H1 (cell line): Measurements from ENCODE around the gene TMCO1. TPM values are rescaled to one million over a fixed set of nuclear protein-coding genes. Genes with fewer than 3 reads are reported as not detected.

Source experiments
- CBX5 ChIP-seq: fragments of 300-800, 300-1000 bp; sonication (generic); IDR thresholded peaks from 2 replicates; pipeline ENCODE4 v1.7.1; 2016; ENCODE audit warnings: antibody characterized with exemption, low read length, low read depth
- CEBPB ChIP-seq: IDR thresholded peaks from 2 replicates; pipeline ENCODE4 v1.6.1; 2012; ENCODE audit warnings: low read depth, low read length
- GTF2F1 ChIP-seq: IDR thresholded peaks from 2 replicates; pipeline ENCODE4 v1.6.1; 2012; ENCODE audit warnings: low read depth, low read length, improper control_type of control experiment, borderline replicate concordance
- RBBP5 ChIP-seq: IDR thresholded peaks from 2 replicates; pipeline ENCODE4 v1.7.1; 2012; ENCODE audit warnings: low read depth, mild to moderate bottlenecking, inconsistent platforms, low read length, moderate library complexity, borderline replicate concordance
- SRF ChIP-seq: IDR thresholded peaks from 2 replicates; pipeline ENCODE4 v1.6.1; 2011; ENCODE audit warnings: mild to moderate bottlenecking, low read depth, low read length, moderate library complexity
- polyA plus RNA-seq, 7 experiments: library from polyadenylated mRNA; depleted of rRNA in 3 of 7; stranded (reverse) in 5 of 7; unstranded in 2 of 7; fragments of >200 nt in 5 of 7; fragments of 200-250 nt in 2 of 7; gene quantifications; 1 replicate in 5 of 7; 2 replicates in 1 of 7; 4 replicates in 1 of 7; pipeline versions ENCODE4 v1.2.1 to v1.2.3, GENCODE V29; 2011 to 2013; ENCODE audit warnings: missing spikeins in 2 of 7, mixed read lengths in 2 of 7
- total RNA-seq: library from RNA; stranded (reverse); fragmentation: NEBNext Ultra II Directional; extraction: Animal tissue kit (Norgen Biotek cat#: 25700); gene quantifications from 2 replicates; pipeline ENCODE4 v1.2.1, GENCODE V29; 2021
- TF ChIP-seq, protein P1 (sequence below), 3 experiments: IDR thresholded peaks; 1 replicate in 2 of 3; 2 replicates in 1 of 3; pipeline versions ENCODE4 v1.5.1 to v1.6.1; 2011; ENCODE audit warnings: low read length in 3 of 3, mild to moderate bottlenecking in 3 of 3, inconsistent platforms in 2 of 3, low read depth in 1 of 3, moderate library complexity in 1 of 3; ENCODE audit not compliant: insufficient read depth in 1 of 3; ENCODE audit errors: control extremely low read depth in 1 of 3

Gene TMCO1
- total and polyA plus RNA-seq, 2 of the 8 experiments (the other 6 are each of a cell fraction or from before 2014, with no cell fraction given): 61.6 to 63.8 TPM

DNA sequence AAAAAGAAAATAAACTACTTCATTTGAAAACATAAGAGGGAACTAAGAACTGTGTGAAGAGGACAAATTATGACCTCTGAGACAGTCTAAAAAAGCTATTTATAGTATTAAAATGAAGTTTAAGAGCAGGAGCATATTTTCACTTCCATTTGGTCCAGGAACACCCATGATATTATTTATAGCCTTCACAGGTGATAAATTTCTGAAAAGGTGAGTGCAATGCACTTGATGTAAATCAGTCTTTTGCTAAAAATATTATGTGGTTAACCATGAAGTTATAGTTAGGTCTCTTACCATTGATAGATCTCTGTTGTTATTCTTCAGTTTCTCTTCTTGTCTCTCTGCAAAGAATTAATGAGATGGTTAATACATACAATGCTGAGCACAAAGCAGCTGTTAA is 14.7 kb downstream of the TMCO1 start (continued):
- TF ChIP-seq, protein P1, sequence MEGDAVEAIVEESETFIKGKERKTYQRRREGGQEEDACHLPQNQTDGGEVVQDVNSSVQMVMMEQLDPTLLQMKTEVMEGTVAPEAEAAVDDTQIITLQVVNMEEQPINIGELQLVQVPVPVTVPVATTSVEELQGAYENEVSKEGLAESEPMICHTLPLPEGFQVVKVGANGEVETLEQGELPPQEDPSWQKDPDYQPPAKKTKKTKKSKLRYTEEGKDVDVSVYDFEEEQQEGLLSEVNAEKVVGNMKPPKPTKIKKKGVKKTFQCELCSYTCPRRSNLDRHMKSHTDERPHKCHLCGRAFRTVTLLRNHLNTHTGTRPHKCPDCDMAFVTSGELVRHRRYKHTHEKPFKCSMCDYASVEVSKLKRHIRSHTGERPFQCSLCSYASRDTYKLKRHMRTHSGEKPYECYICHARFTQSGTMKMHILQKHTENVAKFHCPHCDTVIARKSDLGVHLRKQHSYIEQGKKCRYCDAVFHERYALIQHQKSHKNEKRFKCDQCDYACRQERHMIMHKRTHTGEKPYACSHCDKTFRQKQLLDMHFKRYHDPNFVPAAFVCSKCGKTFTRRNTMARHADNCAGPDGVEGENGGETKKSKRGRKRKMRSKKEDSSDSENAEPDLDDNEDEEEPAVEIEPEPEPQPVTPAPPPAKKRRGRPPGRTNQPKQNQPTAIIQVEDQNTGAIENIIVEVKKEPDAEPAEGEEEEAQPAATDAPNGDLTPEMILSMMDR (IDR thresholded peaks at IDR 0.05; ENCODE audit: control extremely low read depth in 1 of 3, insufficient read depth in 1 of 3, low read depth in 1 of 3, low read length in 3 of 3): no peak
- TF ChIP-seq CBX5 (no peak), RBBP5 (no peak), CEBPB (no peak), GTF2F1 (no peak), SRF (no peak)
